ENCODE measurements around the gene TUBAL3.
"Not testable (repeated sequence)": the region's sequence is repeated elsewhere in the genome, so short reads cannot be mapped to it uniquely, and the experiment has no call there.

Gene TUBAL3

GRCh38 chr10:5423771-5424170, 19.1 kb upstream of the TUBAL3 start:
- DNase-seq (ENCODE audit: low spot score): no peak
- no peak for TF ChIP-seq CTCF (IDR thresholded peaks at IDR 0.05; ENCODE audit: extremely low read depth, missing control alignments)

- TF ChIP-seq CTCF (IDR thresholded peaks at IDR 0.05; ENCODE audit: extremely low read depth, missing control alignments): no peak
- DNase-seq (ENCODE audit: low spot score): no peak
Observed at GRCh38 chr10:5419466-5420094, 15.0 kb upstream of the TUBAL3 start.

- no peak for DNase-seq (ENCODE audit: low spot score)
- no peak for TF ChIP-seq CTCF (IDR thresholded peaks at IDR 0.05; ENCODE audit: extremely low read depth, missing control alignments)
Observed at GRCh38 chr10:5418584-5418983, 14.0 kb upstream of the TUBAL3 start.

- no peak for DNase-seq (ENCODE audit: low spot score)
- no peak for TF ChIP-seq CTCF (IDR thresholded peaks at IDR 0.05; ENCODE audit: extremely low read depth, missing control alignments)
Observed at GRCh38 chr10:5416981-5417380, 12.4 kb upstream of the TUBAL3 start.

GRCh38 chr10:5413012-5413938, 8.6 kb upstream of the TUBAL3 start:
- no peak for TF ChIP-seq CTCF (IDR thresholded peaks at IDR 0.05; ENCODE audit: extremely low read depth, missing control alignments)
- peak; percentile 46 for DNase-seq (ENCODE audit: low spot score)

GRCh38 chr10:5412277-5412941, 7.8 kb upstream of the TUBAL3 start, which contains the start of gene NET1:
NET1 (plus strand) TSS chr10:5412557; CDS start chr10:5412693, 136 bp downstream.
- TF ChIP-seq CTCF (IDR thresholded peaks at IDR 0.05; ENCODE audit: extremely low read depth, missing control alignments): no peak
- DNase-seq (ENCODE audit: low spot score): peak; percentile 93

- no peak for DNase-seq (ENCODE audit: low spot score)
- TF ChIP-seq CTCF (IDR thresholded peaks at IDR 0.05; ENCODE audit: extremely low read depth, missing control alignments): no peak
Observed at GRCh38 chr10:5411941-5412276, 7.3 kb upstream of the TUBAL3 start.

GRCh38 chr10:5410787-5411186, 6.2 kb upstream of the TUBAL3 start:
- DNase-seq (ENCODE audit: low spot score): not testable (repeated sequence)

Data from GM20000 (cell line).